ENCODE measurements around the gene AP3B1.

AP3B1 gene

GRCh38 chr5:77995793-77996409 lies 298.6 kb downstream of the AP3B1 start:
- TF ChIP-seq CTCF (IDR thresholded peaks at IDR 0.05; ENCODE audit: borderline replicate concordance, extremely low read depth, low read length, poor library complexity, severe bottlenecking), result no peak
- TF ChIP-seq EZH2 (IDR thresholded peaks at IDR 0.05; ENCODE audit: borderline replicate concordance, low read depth, low read length, severe bottlenecking), result no peak
- Histone ChIP-seq H3K4me2 (ENCODE audit: insufficient read depth, low read length) (no peak overlapping the region), H3K4me1 (ENCODE audit: insufficient read depth, low read length) (no peaks in the 10 kb centered on the region), H3K27ac (ENCODE audit: low read length) (no peak overlapping the region), H3K4me3 (ENCODE audit: low read depth in 1 of 2, low read length in 2 of 2) (no peak overlapping the region), H3K27me3 (ENCODE audit: insufficient read depth, low read length, poor library complexity) (no peaks in the 10 kb centered on the region), H3K9ac (ENCODE audit: low read depth, low read length) (no peak overlapping the region), H2AFZ (ENCODE audit: low read depth, low read length) (no peak overlapping the region), H3K79me2 (ENCODE audit: insufficient read depth, low read length) (no peaks in the 10 kb centered on the region), H3K36me3 (ENCODE audit: insufficient read depth, low read length) (peaks cover 10% of the 10 kb centered on the region), H4K20me1 (ENCODE audit: insufficient read depth, low read length) (no peaks in the 10 kb centered on the region), H3K9me3 (ENCODE audit: insufficient read depth, low read length, severe bottlenecking) (no peaks in the 10 kb centered on the region)
- no peak for DNase-seq
- no peak for ATAC-seq (ENCODE audit: insufficient read depth, low read depth)

GRCh38 chr5:77994943-77995342 lies 299.6 kb downstream of the AP3B1 start:
- no peak for TF ChIP-seq EZH2 (IDR thresholded peaks at IDR 0.05; ENCODE audit: borderline replicate concordance, low read depth, low read length, severe bottlenecking)
- TF ChIP-seq CTCF (IDR thresholded peaks at IDR 0.05; ENCODE audit: borderline replicate concordance, extremely low read depth, low read length, poor library complexity, severe bottlenecking), result no peak
- no peaks in the 10 kb centered on the region for H3K79me2 ChIP-seq (ENCODE audit: insufficient read depth, low read length)
- H3K9me3 ChIP-seq (ENCODE audit: insufficient read depth, low read length, severe bottlenecking), result no peaks in the 10 kb centered on the region
- H3K36me3 ChIP-seq (ENCODE audit: insufficient read depth, low read length), result peaks cover 8% of the 10 kb centered on the region
- no peak overlapping the region for H3K27ac ChIP-seq (ENCODE audit: low read length)
- no peaks in the 10 kb centered on the region for H4K20me1 ChIP-seq (ENCODE audit: insufficient read depth, low read length)
- ATAC-seq (ENCODE audit: insufficient read depth, low read depth) (no peak), DNase-seq (no peak)
- H3K9ac ChIP-seq (ENCODE audit: low read depth, low read length), result no peak overlapping the region
- H3K27me3 ChIP-seq (ENCODE audit: insufficient read depth, low read length, poor library complexity), result no peaks in the 10 kb centered on the region
- H3K4me2 ChIP-seq (ENCODE audit: insufficient read depth, low read length), result no peak overlapping the region
- no peak overlapping the region for H3K4me3 ChIP-seq (ENCODE audit: low read depth in 1 of 2, low read length in 2 of 2)
- no peak overlapping the region for H2AFZ ChIP-seq (ENCODE audit: low read depth, low read length)
- no peaks in the 10 kb centered on the region for H3K4me1 ChIP-seq (ENCODE audit: insufficient read depth, low read length)

GRCh38 chr5:77993855-77994318 lies 300.6 kb downstream of the AP3B1 start:
- no peaks in the 10 kb centered on the region for H4K20me1 ChIP-seq (ENCODE audit: insufficient read depth, low read length)
- H3K4me2 ChIP-seq (ENCODE audit: insufficient read depth, low read length), result no peak overlapping the region
- H3K79me2 ChIP-seq (ENCODE audit: insufficient read depth, low read length), result no peaks in the 10 kb centered on the region
- no peak overlapping the region for H3K9ac ChIP-seq (ENCODE audit: low read depth, low read length)
- no peak overlapping the region for H3K4me3 ChIP-seq (ENCODE audit: low read depth in 1 of 2, low read length in 2 of 2)
- no peak for DNase-seq
- no peaks in the 10 kb centered on the region for H3K4me1 ChIP-seq (ENCODE audit: insufficient read depth, low read length)
- H2AFZ ChIP-seq (ENCODE audit: low read depth, low read length), result no peak overlapping the region
- no peak for ATAC-seq (ENCODE audit: insufficient read depth, low read depth)
- H3K9me3 ChIP-seq (ENCODE audit: insufficient read depth, low read length, severe bottlenecking), result no peaks in the 10 kb centered on the region
- H3K27me3 ChIP-seq (ENCODE audit: insufficient read depth, low read length, poor library complexity), result no peaks in the 10 kb centered on the region
- TF ChIP-seq EZH2 (IDR thresholded peaks at IDR 0.05; ENCODE audit: borderline replicate concordance, low read depth, low read length, severe bottlenecking) (no peak), CTCF (IDR thresholded peaks at IDR 0.05; ENCODE audit: borderline replicate concordance, extremely low read depth, low read length, poor library complexity, severe bottlenecking) (no peak)
- no peak overlapping the region for H3K27ac ChIP-seq (ENCODE audit: low read length)
- no peaks in the 10 kb centered on the region; the same call in 1 of the 2 replicates for H3K36me3 ChIP-seq (ENCODE audit: insufficient read depth, low read length)
